CD8-positive, alpha-beta memory T cell (primary cell): ENCODE measurements around the gene OR2L13. TPM values are rescaled to one million over a fixed set of nuclear protein-coding genes. Genes with fewer than 3 reads are reported as not detected.

Experiments
- CTCF ChIA-PET: fragments of 350-600 bp; sonication (Branson Sonifier 250); formaldehyde crosslinking; loops from one replicate; lab custom pipeline; 2021; ENCODE audit warnings: antibody characterized with exemption; lab: Charles Lee
- POLR2A ChIA-PET: fragments of 350-600 bp; sonication (Branson Sonifier 250); formaldehyde crosslinking; loops from one replicate; lab custom pipeline; 2021; ENCODE audit warnings: antibody characterized with exemption; lab: Charles Lee
- DNase-seq, 5 donors: peaks; one replicate each; pipeline versions ENCODE4 v3.0.0 to v3.0.0-alpha.2; 2020 to 2022; ENCODE audit warnings: mixed read lengths in 1 of 5
- H3K27ac ChIP-seq: one replicate; pipeline ENCODE4 v1.7.0; 2013; ENCODE audit warnings: low read depth, mild to moderate bottlenecking, low read length, moderate library complexity
- H3K27me3 ChIP-seq: 2 replicates; pipeline ENCODE4 v1.7.0; 2013; ENCODE audit warnings: low read length, mild to moderate bottlenecking; ENCODE audit not compliant: insufficient read depth, poor library complexity, severe bottlenecking
- H3K36me3 ChIP-seq: 2 replicates; pipeline ENCODE4 v1.7.0; 2013; ENCODE audit warnings: mild to moderate bottlenecking, low read length, moderate library complexity; ENCODE audit not compliant: insufficient read depth
- H3K4me1 ChIP-seq: 2 replicates; pipeline ENCODE4 v1.7.0; 2013; ENCODE audit warnings: mild to moderate bottlenecking, low read length, moderate library complexity; ENCODE audit not compliant: insufficient read depth
- H3K4me3 ChIP-seq: 2 replicates; pipeline ENCODE4 v1.7.0; 2013; ENCODE audit warnings: mild to moderate bottlenecking, low read length
- H3K9me3 ChIP-seq: 2 replicates; pipeline ENCODE4 v1.7.0; 2013; ENCODE audit warnings: mild to moderate bottlenecking, low read length
- H3K27ac Mint-ChIP-seq, 8 donors: one replicate each; pipeline ENCODE4 v1.8.0; 2020 to 2021; ENCODE audit warnings: mixed read lengths in 8 of 8, mild to moderate bottlenecking in 6 of 8, inconsistent platforms in 3 of 8, moderate library complexity in 3 of 8
- H3K27me3 Mint-ChIP-seq, 2 donors: one replicate each; pipeline ENCODE4 v1.8.0; 2020 to 2021; ENCODE audit warnings: mixed read lengths in 2 of 2, mild to moderate bottlenecking in 1 of 2, moderate library complexity in 1 of 2
- H3K36me3 Mint-ChIP-seq, 3 donors: one replicate each; pipeline ENCODE4 v1.8.0; 2020 to 2021; ENCODE audit warnings: mixed read lengths in 3 of 3, inconsistent platforms in 1 of 3, mild to moderate bottlenecking in 1 of 3
- H3K4me1 Mint-ChIP-seq, 3 donors: one replicate each; pipeline ENCODE4 v1.8.0; 2020 to 2021; ENCODE audit warnings: mixed read lengths in 3 of 3, inconsistent platforms in 1 of 3, mild to moderate bottlenecking in 1 of 3
- H3K4me3 Mint-ChIP-seq, 7 donors: one replicate each; pipeline ENCODE4 v1.8.0; 2020 to 2021; ENCODE audit warnings: mixed read lengths in 7 of 7, mild to moderate bottlenecking in 6 of 7, moderate library complexity in 4 of 7, inconsistent platforms in 2 of 7
- H3K9me3 Mint-ChIP-seq, 5 donors: one replicate each; pipeline ENCODE4 v1.8.0; 2020 to 2022; ENCODE audit warnings: mixed read lengths in 5 of 5, mild to moderate bottlenecking in 3 of 5, moderate library complexity in 2 of 5, inconsistent platforms in 1 of 5
- polyA plus RNA-seq: library from polyadenylated mRNA; unstranded; fragments of 300-500 nt; fragmentation: Illumina TruSeq; gene quantifications from one replicate; pipeline ENCODE4 v1.2.3, GENCODE V29; 2021
- total RNA-seq, 2 experiments: library from RNA; stranded (reverse); gene quantifications; one replicate each; pipeline ENCODE4 v1.2.3, GENCODE V29; 2021

The OR2L13 gene
- total and polyA plus RNA-seq, 3 experiments from 2014 or later: not detected

DNA sequence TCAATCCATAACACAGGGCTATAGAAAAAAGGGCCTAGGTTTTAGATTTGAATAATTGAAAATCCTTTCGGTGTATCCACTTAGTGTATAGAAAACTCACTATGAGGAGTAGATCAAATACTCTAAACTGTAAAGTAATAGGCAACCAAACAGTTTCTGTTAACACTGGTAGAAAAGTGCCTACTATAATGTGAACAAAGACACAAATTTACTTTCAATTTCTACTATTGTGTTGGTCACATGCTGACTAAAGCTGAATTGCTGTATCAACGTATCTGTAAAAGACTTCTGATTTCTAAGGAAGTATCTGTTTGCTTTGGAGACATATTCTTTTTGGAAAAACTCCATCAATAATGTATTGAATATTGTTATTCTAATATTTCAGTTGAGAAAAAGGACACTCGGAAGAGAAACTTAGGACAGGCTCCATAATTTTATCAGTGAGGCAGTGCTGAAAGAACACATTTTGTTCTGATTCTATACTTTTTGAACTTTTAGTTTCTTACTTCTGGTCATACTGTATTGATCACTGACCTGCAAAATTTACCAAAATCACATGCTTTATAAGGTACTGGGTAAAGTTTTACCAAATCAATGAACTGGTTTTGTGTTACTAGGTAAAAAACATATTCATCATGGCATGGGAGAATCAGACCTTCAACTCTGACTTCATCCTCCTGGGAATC is 49.7 kb downstream of the OR2L13 start, which contains the start of gene OR2M5:
TSS of gene OR2M5 (plus strand) at position 636 of the 686 bp plus-strand sequence. CDS start at position 636, 0 bp downstream.
- no peaks in the 10 kb centered on the region for H3K27me3 ChIP-seq
- H3K36me3 Mint-ChIP-seq: no peaks in the 10 kb centered on the region
- H3K36me3 ChIP-seq: no peaks in the 10 kb centered on the region
- H3K9me3 Mint-ChIP-seq: peaks cover 2 to 13% (median 5%) of the 10 kb centered on the region in 5 donors
- H3K27ac ChIP-seq: no peak within 1 kb of the TSS
- H3K4me1 Mint-ChIP-seq: no peaks in the 10 kb centered on the region
- no peaks in the 10 kb centered on the region for H3K4me1 ChIP-seq
- H3K4me3 Mint-ChIP-seq: no peak within 1 kb of the TSS
- no peak for DNase-seq
- POLR2A ChIA-PET: no interaction called here
- H3K9me3 ChIP-seq: no peaks in the 10 kb centered on the region
- no peak within 1 kb of the TSS for H3K27ac Mint-ChIP-seq
- CTCF ChIA-PET: no interaction called here
- peaks cover 0 to 1% of the 10 kb centered on the region in 2 donors for H3K27me3 Mint-ChIP-seq
- no peak within 1 kb of the TSS for H3K4me3 ChIP-seq

Other genes with a start within 250 kb of the OR2L13 start
- gene TRIM58, start 238.0 kb upstream of the OR2L13 start, total RNA-seq: under 1 TPM; 0.09 to 0.16 TPM
- gene TRIM58, start 238.0 kb upstream of the OR2L13 start, polyA plus RNA-seq: 0.08 TPM
- not detected for gene OR2W3, start 199.6 kb upstream of the OR2L13 start, total RNA-seq
- not detected for gene OR2W3, start 199.6 kb upstream of the OR2L13 start, polyA plus RNA-seq
- gene OR2T8, start 174.9 kb upstream of the OR2L13 start, total RNA-seq: not detected
- gene OR2T8, start 174.9 kb upstream of the OR2L13 start, polyA plus RNA-seq: not detected
- gene OR2AJ1, start 170.3 kb upstream of the OR2L13 start, total RNA-seq: not detected
- not detected for gene OR2AJ1, start 170.3 kb upstream of the OR2L13 start, polyA plus RNA-seq
- not detected for gene OR2L8, start 146.3 kb upstream of the OR2L13 start, total RNA-seq
- gene OR2L8, start 146.3 kb upstream of the OR2L13 start, polyA plus RNA-seq: not detected
- gene OR2AK2, start 130.0 kb upstream of the OR2L13 start, total RNA-seq: not detected
- gene OR2AK2, start 130.0 kb upstream of the OR2L13 start, polyA plus RNA-seq: not detected
- not detected for gene OR2L5, start 81.5 kb upstream of the OR2L13 start, total RNA-seq
- gene OR2L5, start 81.5 kb upstream of the OR2L13 start, polyA plus RNA-seq: not detected
- gene OR2L2, start 65.1 kb upstream of the OR2L13 start, total RNA-seq: not detected
- not detected for gene OR2L2, start 65.1 kb upstream of the OR2L13 start, polyA plus RNA-seq
- not detected for gene OR2L3, start 48.3 kb upstream of the OR2L13 start, total RNA-seq
- not detected for gene OR2L3, start 48.3 kb upstream of the OR2L13 start, polyA plus RNA-seq
- not detected for gene OR2M5, start 50.0 kb downstream of the OR2L13 start, total RNA-seq
- not detected for gene OR2M5, start 50.0 kb downstream of the OR2L13 start, polyA plus RNA-seq
- not detected for gene OR2M2, start 79.6 kb downstream of the OR2L13 start, total RNA-seq
- not detected for gene OR2M2, start 79.6 kb downstream of the OR2L13 start, polyA plus RNA-seq
- not detected for gene OR2M3, start 102.1 kb downstream of the OR2L13 start, total RNA-seq
- not detected for gene OR2M3, start 102.1 kb downstream of the OR2L13 start, polyA plus RNA-seq
- gene OR2M4, start 136.2 kb downstream of the OR2L13 start, total RNA-seq: not detected
- not detected for gene OR2M4, start 136.2 kb downstream of the OR2L13 start, polyA plus RNA-seq
- gene OR2T33, start 182.8 kb downstream of the OR2L13 start, total RNA-seq: not detected
- not detected for gene OR2T33, start 182.8 kb downstream of the OR2L13 start, polyA plus RNA-seq
- not detected for gene OR2T12, start 208.2 kb downstream of the OR2L13 start, total RNA-seq
- not detected for gene OR2T12, start 208.2 kb downstream of the OR2L13 start, polyA plus RNA-seq
- gene OR2M7, start 229.4 kb downstream of the OR2L13 start, total RNA-seq: not detected
- not detected for gene OR2M7, start 229.4 kb downstream of the OR2L13 start, polyA plus RNA-seq